K562 (cell line): ENCODE results near the gene COA7. TPM values are rescaled to one million over a fixed set of nuclear protein-coding genes. Genes with fewer than 3 reads are reported as not detected.

Experiments
- ATAC-seq: fragments of 200-7000 bp; cut with Tn5 transposase; 3 replicates; pipeline ENCODE4 v1.9.1; 2020; ENCODE audit warnings: moderate library complexity
- BruUV-seq: library from RNA; stranded (reverse); fragments of 400-500 nt; replicated peaks from 2 replicates; lab custom pipeline; 2021; lab: Mats Ljungman, UMichigan
- CTCF ChIA-PET: fragments of 300-600 bp; formaldehyde crosslinking; extraction: SDS; loops from one replicate; lab custom pipeline; 2021; ENCODE audit warnings: low intra/inter-chr PET ratio; lab: Yijun Ruan, JAX
- POLR2A ChIA-PET: fragments of 300-600, 350-650 bp; sonication (Branson Sonifier 250); formaldehyde crosslinking; extraction: SDS; loops from one replicate; lab custom pipeline; 2021; ENCODE audit warnings: antibody characterized with exemption, inconsistent platforms; lab: Yijun Ruan, JAX
- DNase-seq, 4 experiments: peaks; one replicate each; pipeline versions ENCODE4 v3.0.0 to v3.0.0-alpha.2; 2011 to 2018; ENCODE audit warnings: low spot score in 3 of 4, mixed read lengths in 3 of 4; ENCODE audit errors: extremely low read depth in 1 of 4
- FAIRE-seq: peaks from 2 replicates; lab custom pipeline; 2011; peaks lifted over from hg19 to GRCh38; lab: Jason Lieb, UNC
- H2AFZ ChIP-seq: 2 replicates; pipeline ENCODE4 v1.6.0; 2011; ENCODE audit warnings: low read depth, low read length, control low read depth, inconsistent platforms
- H3K27ac ChIP-seq: fragments of 200-600 bp; 3 replicates; pipeline ENCODE4 v1.8.0; 2011; ENCODE audit warnings: low read depth, mild to moderate bottlenecking, control low read depth, inconsistent platforms, low read length, moderate library complexity, mixed read lengths; ENCODE audit errors: extremely low read depth
- H3K27me3 ChIP-seq, 2 experiments: fragments of 300-600 bp in 1 of 2; 2 replicates in 1 of 2; 3 replicates in 1 of 2; pipeline versions ENCODE4 v1.6.0 to v1.8.0; 2011; ENCODE audit warnings: inconsistent platforms in 2 of 2, low read length in 2 of 2, mild to moderate bottlenecking in 1 of 2, mixed read lengths in 1 of 2, moderate library complexity in 1 of 2; ENCODE audit not compliant: control insufficient read depth in 2 of 2, insufficient read depth in 2 of 2
- H3K36me3 ChIP-seq: fragments of 300-600 bp; 3 replicates; pipeline ENCODE4 v1.8.0; 2011; ENCODE audit warnings: mild to moderate bottlenecking, low read length, inconsistent platforms; ENCODE audit not compliant: control insufficient read depth, insufficient read depth
- H3K4me1 ChIP-seq, 2 experiments: fragments of 200-600 bp in 1 of 2; replicated peaks in 1 of 2; 2 replicates in 1 of 2; 3 replicates in 1 of 2; pipeline versions ENCODE4 v1.5.1 to v1.8.0; 2011; ENCODE audit warnings: inconsistent platforms in 2 of 2, low read length in 2 of 2, mild to moderate bottlenecking in 1 of 2, mixed read lengths in 1 of 2, moderate library complexity in 1 of 2; ENCODE audit not compliant: control insufficient read depth in 2 of 2, insufficient read depth in 2 of 2
- H3K4me2 ChIP-seq: 2 replicates; pipeline ENCODE4 v1.6.1; 2011; ENCODE audit warnings: low read length, control low read depth, inconsistent platforms, mixed read lengths; ENCODE audit not compliant: insufficient read depth
- H3K4me3 ChIP-seq: fragments of 200-600 bp; sonication (generic), shearing (Covaris generic); 2 replicates; pipeline ENCODE4 v1.5.1; 2016; ENCODE audit warnings: control low read depth, inconsistent platforms
- H3K79me2 ChIP-seq: fragments of 200-600 bp; 3 replicates; pipeline ENCODE4 v1.8.0; 2011; ENCODE audit warnings: low read length, inconsistent platforms; ENCODE audit not compliant: control insufficient read depth, insufficient read depth
- H3K9ac ChIP-seq, 2 experiments: 2 replicates each; pipeline versions ENCODE4 v1.6.0 to v1.6.1; 2011; ENCODE audit warnings: low read depth in 2 of 2, low read length in 2 of 2, control low read depth in 1 of 2, inconsistent platforms in 1 of 2, mild to moderate bottlenecking in 1 of 2, mixed read lengths in 1 of 2; ENCODE audit not compliant: insufficient read depth in 1 of 2
- H3K9me1 ChIP-seq: one replicate; pipeline ENCODE4 v1.6.0; 2011; ENCODE audit warnings: inconsistent platforms, mild to moderate bottlenecking, low read length, moderate library complexity; ENCODE audit not compliant: control insufficient read depth, insufficient read depth
- H3K9me3 ChIP-seq: replicated peaks from 2 replicates; pipeline ENCODE4 v1.5.1; 2011; ENCODE audit warnings: low read depth, low read length, inconsistent platforms; ENCODE audit not compliant: control insufficient read depth, insufficient read depth
- H4K20me1 ChIP-seq: replicated peaks from 2 replicates; pipeline ENCODE4 v1.6.1; 2011; ENCODE audit warnings: low read length, inconsistent platforms, mixed read lengths; ENCODE audit not compliant: control insufficient read depth, insufficient read depth
- ARHGAP35 ChIP-seq: fragments of 450-650 bp; IDR thresholded peaks from 2 replicates; pipeline ENCODE4 v1.6.1; 2018; ENCODE audit not compliant: partially characterized antibody
- NFE2L1 ChIP-seq: fragments of 450-650 bp; IDR thresholded peaks from 2 replicates; pipeline ENCODE4 v1.6.1; 2016; ENCODE audit warnings: missing genetic modification characterization, low read depth, mild to moderate bottlenecking, missing compliant biosample characterization, moderate library complexity, borderline replicate concordance
- POLR3A ChIP-seq: IDR thresholded peaks from 2 replicates; pipeline ENCODE4 v1.6.1; 2011; ENCODE audit warnings: borderline replicate concordance, mild to moderate bottlenecking, moderate library complexity; ENCODE audit not compliant: insufficient read length, insufficient read depth; ENCODE audit errors: extremely low read depth
- RAD21 ChIP-seq, 2 experiments: fragments of 250-450 bp in 1 of 2; fragments of 450-650 bp in 1 of 2; sonication (Bioruptor Pico) in 1 of 2; formaldehyde crosslinking in 1 of 2; IDR thresholded peaks in 1 of 2; conservative IDR thresholded peaks in 1 of 2; 2 replicates each; pipeline versions ENCODE4 v1.4.0 to v1.8.0; 2020 to 2022; ENCODE audit warnings: mild to moderate bottlenecking in 2 of 2, moderate library complexity in 1 of 2
- WGBS: fragments of 100-300 bp; shearing (Covaris generic); methylation state at CpG from one replicate; pipeline ENCODE4 v1.1.6; 2016; ENCODE audit warnings: low coverage, mixed read lengths; ENCODE audit not compliant: insufficient coverage; ENCODE audit errors: missing lambda C conversion rate; 5-methylcytosine and 5-hydroxymethylcytosine counted together
- in situ Hi-C: fragments of 300-500 bp; cut with MboI; formaldehyde crosslinking; loops from 4 replicates; pipeline ENCODE4 v1.15.0; 2018; ENCODE audit warnings: inconsistent platforms, mixed read lengths
- intact Hi-C: fragments of 100-400 bp; cut with micrococcal nuclease; formaldehyde crosslinking; loops from 2 replicates; pipeline ENCODE4 v1.14.2; 2022
- polyA plus RNA-seq, 8 experiments: library from polyadenylated mRNA; depleted of rRNA in 4 of 8; stranded (reverse) in 5 of 8; unstranded in 3 of 8; fragments of >200 nt; fragmentation: Nextera tagmentation in 2 of 8; fragmentation: Illumina TruSeq in 1 of 8; extraction: Ambion mirVana in 2 of 8; extraction: Trizol in 1 of 8; gene quantifications; 2 replicates each; pipeline versions ENCODE4 v1.2.1 to v1.2.3, GENCODE V29; 2011 to 2014; ENCODE audit warnings: inconsistent platforms in 1 of 8, missing spikeins in 1 of 8
- total RNA-seq, 7 experiments: library from RNA; depleted of rRNA in 6 of 7; stranded (reverse); fragments of >200 nt in 6 of 7; fragmentation: Illumina TruSeq in 2 of 7; extraction: Trizol in 2 of 7; gene quantifications; 2 replicates each; pipeline versions ENCODE4 v1.2.1 to v1.2.3, GENCODE V29; 2011 to 2021; ENCODE audit warnings: low replicate concordance in 1 of 7

COA7 gene
- total and polyA plus RNA-seq, 9 of the 15 experiments (the other 6 are each of a cell fraction or from before 2014, with no cell fraction given), result 19.4 to 82.8 (median 51.0) TPM

DNA sequence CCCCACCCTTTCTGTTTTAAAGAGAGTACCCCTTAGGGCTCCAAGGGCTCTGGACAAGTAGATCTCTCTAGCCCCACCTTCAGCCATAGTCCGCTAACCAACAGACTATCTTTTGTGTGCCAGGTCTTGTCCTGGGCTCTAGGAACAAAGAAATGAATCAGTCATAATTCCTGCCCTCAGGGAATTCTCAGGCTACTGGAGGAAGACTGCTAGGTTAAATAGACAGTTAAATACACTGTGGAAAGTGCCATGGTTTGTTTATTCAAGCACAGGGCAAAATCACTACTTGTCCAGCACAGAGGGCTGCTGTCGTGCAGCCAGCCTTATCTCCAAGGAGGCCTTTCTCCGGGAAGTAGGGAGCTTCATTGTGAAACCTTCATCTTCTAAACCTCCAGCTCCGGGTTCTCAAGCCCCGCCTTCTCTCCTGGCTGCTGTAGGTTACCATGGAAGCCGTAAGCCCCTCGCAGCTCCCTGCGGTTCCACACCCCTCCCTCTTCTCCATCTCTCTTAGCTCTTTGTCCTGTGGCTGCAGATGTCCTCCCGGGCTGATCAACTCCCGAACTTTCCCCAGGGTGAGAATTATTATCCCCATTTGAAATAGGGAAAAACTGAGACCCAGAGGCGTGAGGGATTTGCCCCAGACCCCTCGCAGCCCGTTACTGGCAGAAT lies 35.4 kb downstream of the COA7 start:
- DNase-seq (no peak), ATAC-seq (no peak; the same call in 2 of the 3 replicates), FAIRE-seq (peak; percentile 37)
- in situ Hi-C loops (no loop called here), intact Hi-C loops (no loop called here)
- Histone ChIP-seq H3K79me2 (no peaks in the 10 kb centered on the region), H3K36me3 (no peaks in the 10 kb centered on the region), H3K27me3 (no peaks in the 10 kb centered on the region), H3K27ac (no peak overlapping the region), H4K20me1 (no peaks in the 10 kb centered on the region), H3K9ac (no peak overlapping the region), H3K4me3 (no peak overlapping the region), H3K9me1 (no peaks in the 10 kb centered on the region), H3K4me1 (peaks cover 2% of the 10 kb centered on the region in 2 experiments; a peak in 3 of 5 replicates), H3K9me3 (no peaks in the 10 kb centered on the region), H3K4me2 (no peak overlapping the region), H2AFZ (peak overlapping the region; percentile 7; the same call in 1 of the 2 replicates)
- TF ChIP-seq RAD21 (CRISPR knock-in tag; conservative IDR thresholded peaks at IDR 0.05 in 1 of 2, IDR thresholded peaks at IDR 0.05 in 1 of 2) (0 out of 4 replicates have a peak, but pooled peaks of 1 of the 2 experiments have one; percentile 5), POLR3A (no peak), NFE2L1 (tag) (no peak), ARHGAP35 (no peak)
- WGBS, result 36% methylated on average over 13 of the region's 13 CpGs
- CTCF ChIA-PET, result interaction anchor here (0.6 kb wide), 1 partner anchor 149 kb away, joined by 3 read pairs; no protein-coding TSS in a partner anchor
- POLR2A ChIA-PET, result interaction anchor here (0.6 kb wide), 2 partner anchors 36 to 206 kb away, joined by 3 to 4 read pairs; no protein-coding TSS in a partner anchor
- no TSS peak for BruUV-seq
